Measurements from ENCODE around the gene VMA21.

The VMA21 gene, protein sequence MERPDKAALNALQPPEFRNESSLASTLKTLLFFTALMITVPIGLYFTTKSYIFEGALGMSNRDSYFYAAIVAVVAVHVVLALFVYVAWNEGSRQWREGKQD

DNA sequence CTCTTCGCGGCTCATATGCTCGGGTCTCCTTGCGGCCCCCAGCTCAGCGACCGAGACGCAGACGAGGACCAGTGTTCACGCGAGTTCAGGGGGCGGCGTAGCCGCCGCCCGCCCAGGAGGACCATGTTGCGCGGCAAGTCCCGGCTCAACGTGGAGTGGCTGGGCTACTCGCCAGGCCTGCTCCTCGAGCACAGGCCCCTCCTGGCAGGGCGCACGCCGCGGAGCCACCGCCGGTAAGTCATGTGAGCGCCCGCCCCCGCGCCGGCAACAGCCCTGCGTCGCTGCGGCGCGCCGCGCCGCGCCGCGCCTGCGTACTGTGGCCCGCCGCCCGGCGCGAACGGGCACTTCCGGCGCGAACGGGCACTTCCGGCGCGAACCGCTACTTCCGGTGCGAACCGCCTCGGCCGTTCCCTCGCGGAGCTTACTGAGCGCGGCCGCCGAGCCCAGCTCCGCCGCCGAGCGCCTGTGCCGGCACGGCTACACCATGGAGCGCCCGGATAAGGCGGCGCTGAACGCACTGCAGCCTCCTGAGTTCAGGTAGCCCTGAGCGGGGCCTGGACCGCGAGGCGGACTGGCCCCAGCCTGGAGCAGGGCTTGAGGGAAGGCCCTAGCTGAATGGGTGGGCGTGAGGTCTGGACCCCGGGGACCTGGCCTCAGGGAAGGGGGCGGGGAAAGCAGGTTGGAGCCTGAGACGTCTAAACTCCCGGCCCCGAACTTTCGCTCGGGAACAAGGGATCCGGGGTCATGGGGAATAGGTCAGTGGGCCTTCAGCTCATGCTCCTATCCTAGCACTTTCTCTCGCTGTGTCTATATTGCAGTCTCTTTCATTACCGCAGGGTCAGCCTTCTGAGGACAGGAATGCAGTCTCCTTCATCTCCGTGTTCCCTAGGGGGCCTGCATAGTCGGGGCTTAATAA is at the start of gene VMA21:
Gene VMA21 (plus strand): TSS at position 382 of the 916 bp plus-strand sequence. CDS start 103 bp downstream, at position 485.
- Histone ChIP-seq H3K79me2 (no peaks in the 10 kb centered on the region), H3K9ac (no peak within 1 kb of the TSS), H3K4me1 (no peaks in the 10 kb centered on the region), H3K4me2 (ENCODE audit: low read length) (peak within 1 kb of the TSS; percentile 79), H3K36me3 (ENCODE audit: control insufficient read depth, insufficient read depth, low read length) (no peaks in the 10 kb centered on the region), H2AFZ (peak within 1 kb of the TSS; percentile 97), H3K4me3 (ENCODE audit: low read depth, low read length) (peak within 1 kb of the TSS; percentile 76), H3K27ac (peak within 1 kb of the TSS; percentile 87), H3K27me3 (ENCODE audit: control insufficient read depth, insufficient read depth, low read length) (no peaks in the 10 kb centered on the region), H3K9me3 (ENCODE audit: control insufficient read depth, low read length) (no peaks in the 10 kb centered on the region)
- TF ChIP-seq, protein P1, sequence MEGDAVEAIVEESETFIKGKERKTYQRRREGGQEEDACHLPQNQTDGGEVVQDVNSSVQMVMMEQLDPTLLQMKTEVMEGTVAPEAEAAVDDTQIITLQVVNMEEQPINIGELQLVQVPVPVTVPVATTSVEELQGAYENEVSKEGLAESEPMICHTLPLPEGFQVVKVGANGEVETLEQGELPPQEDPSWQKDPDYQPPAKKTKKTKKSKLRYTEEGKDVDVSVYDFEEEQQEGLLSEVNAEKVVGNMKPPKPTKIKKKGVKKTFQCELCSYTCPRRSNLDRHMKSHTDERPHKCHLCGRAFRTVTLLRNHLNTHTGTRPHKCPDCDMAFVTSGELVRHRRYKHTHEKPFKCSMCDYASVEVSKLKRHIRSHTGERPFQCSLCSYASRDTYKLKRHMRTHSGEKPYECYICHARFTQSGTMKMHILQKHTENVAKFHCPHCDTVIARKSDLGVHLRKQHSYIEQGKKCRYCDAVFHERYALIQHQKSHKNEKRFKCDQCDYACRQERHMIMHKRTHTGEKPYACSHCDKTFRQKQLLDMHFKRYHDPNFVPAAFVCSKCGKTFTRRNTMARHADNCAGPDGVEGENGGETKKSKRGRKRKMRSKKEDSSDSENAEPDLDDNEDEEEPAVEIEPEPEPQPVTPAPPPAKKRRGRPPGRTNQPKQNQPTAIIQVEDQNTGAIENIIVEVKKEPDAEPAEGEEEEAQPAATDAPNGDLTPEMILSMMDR (IDR thresholded peaks at IDR 0.05) = no peak

DNA sequence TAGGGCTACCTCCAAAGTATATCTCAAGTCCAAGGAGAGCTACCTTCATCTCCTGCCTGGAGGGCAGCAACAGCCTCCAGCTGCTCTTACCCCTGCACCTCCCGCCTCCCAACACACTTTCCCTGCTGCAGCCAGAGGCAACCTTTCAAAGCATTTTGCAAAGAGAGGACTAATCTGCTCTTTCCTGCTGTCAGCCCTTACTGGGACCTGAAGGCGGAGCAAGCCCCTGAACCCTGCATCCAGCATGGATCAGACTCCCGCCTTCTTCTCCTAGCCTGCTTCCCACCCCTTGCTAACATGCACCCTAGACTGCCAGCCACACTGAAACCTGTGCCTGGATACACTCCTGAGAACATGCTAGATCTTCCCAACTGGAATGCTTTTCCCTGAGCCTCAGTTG is 37.7 kb upstream of the VMA21 start:
- Histone ChIP-seq H3K79me2 (no peaks in the 10 kb centered on the region), H2AFZ (no peak overlapping the region), H3K9me3 (ENCODE audit: control insufficient read depth, low read length) (no peaks in the 10 kb centered on the region), H3K36me3 (ENCODE audit: control insufficient read depth, insufficient read depth, low read length) (no peaks in the 10 kb centered on the region), H3K4me2 (ENCODE audit: low read length) (no peak overlapping the region), H3K9ac (no peak overlapping the region), H3K27me3 (ENCODE audit: control insufficient read depth, insufficient read depth, low read length) (no peaks in the 10 kb centered on the region), H3K4me1 (no peaks in the 10 kb centered on the region), H3K27ac (no peak overlapping the region), H3K4me3 (ENCODE audit: low read depth, low read length) (no peak overlapping the region)
- TF ChIP-seq, protein P1 (IDR thresholded peaks at IDR 0.05) = no peak

DNA sequence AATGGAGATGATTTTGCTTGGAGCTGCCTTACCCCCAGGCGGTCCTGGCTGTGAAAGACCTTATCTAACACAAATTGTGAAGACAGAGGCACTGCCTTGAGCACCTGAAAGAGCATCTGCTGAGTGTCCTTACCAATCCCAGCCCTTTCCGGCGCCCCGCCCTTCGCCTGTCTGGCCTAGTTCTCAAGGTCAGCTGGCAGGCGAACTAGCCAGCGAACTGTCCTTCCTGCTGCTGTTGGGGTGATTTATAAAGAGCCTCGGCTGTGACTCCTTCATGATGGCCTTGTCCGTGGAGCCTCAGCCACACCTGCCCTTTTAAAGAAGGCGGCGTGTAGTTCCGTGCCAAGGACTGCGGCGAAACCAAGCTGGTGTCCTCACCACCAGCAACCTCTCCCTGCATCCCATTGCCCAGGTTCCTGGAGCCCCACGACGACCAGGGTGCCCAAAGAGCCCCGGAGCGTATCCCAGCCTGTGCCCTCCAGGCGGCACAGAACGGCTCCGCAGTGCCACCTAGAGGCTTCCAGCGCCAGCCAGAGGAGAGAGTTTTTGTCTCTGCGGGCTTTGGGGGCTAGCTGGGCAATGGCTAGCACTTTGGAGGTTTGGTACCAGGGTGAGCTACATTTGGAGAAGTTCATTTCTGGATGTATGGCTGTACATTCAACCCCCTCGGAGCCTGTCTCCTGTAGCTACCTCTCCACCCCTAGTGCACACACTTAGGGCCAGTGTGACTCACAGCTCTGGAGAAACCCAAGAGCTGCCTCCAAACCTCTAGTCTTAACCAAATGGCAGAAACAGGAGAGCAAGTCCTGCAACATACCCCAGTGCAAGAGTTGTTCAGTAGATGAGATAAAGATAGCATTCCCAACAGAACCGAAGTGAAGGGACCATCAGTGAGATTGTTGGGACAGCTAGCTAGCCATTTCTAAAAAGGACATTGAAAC is 36.8 kb upstream of the VMA21 start:
- Histone ChIP-seq H3K4me3 (ENCODE audit: low read depth, low read length) (no peak overlapping the region), H3K27ac (no peak overlapping the region), H3K9me3 (ENCODE audit: control insufficient read depth, low read length) (no peaks in the 10 kb centered on the region), H3K79me2 (no peaks in the 10 kb centered on the region), H3K4me2 (ENCODE audit: low read length) (no peak overlapping the region), H3K4me1 (no peaks in the 10 kb centered on the region), H3K36me3 (ENCODE audit: control insufficient read depth, insufficient read depth, low read length) (no peaks in the 10 kb centered on the region), H3K27me3 (ENCODE audit: control insufficient read depth, insufficient read depth, low read length) (no peaks in the 10 kb centered on the region), H2AFZ (peak overlapping the region; percentile 51), H3K9ac (no peak overlapping the region)
- TF ChIP-seq, protein P1 (IDR thresholded peaks at IDR 0.05) = peak; percentile 51

DNA sequence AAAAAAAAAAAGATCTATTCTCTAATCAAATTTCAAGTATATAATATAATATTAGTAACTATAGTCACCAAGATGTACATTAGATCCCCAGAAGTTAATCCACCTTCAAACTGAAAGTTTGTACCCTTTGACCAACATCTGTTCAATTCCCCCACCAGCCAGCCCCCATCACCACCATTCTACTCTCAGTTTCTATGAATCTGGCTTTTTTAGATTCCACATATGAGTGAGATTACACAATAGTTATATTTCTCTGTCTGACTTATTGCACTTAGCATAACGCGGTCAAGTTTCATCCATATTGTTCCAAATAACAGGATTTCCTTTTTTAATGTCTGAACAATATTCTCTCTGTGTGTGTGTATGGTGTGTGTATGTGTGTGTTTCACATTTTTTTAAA is 33.7 kb upstream of the VMA21 start:
- no peak overlapping the region for H3K4me2 ChIP-seq (ENCODE audit: low read length)
- no peak overlapping the region for H3K9ac ChIP-seq
- no peaks in the 10 kb centered on the region for H3K4me1 ChIP-seq
- no peak overlapping the region for H3K27ac ChIP-seq
- no peaks in the 10 kb centered on the region for H3K36me3 ChIP-seq (ENCODE audit: control insufficient read depth, insufficient read depth, low read length)
- no peak overlapping the region for H3K4me3 ChIP-seq (ENCODE audit: low read depth, low read length)
- no peaks in the 10 kb centered on the region for H3K9me3 ChIP-seq (ENCODE audit: control insufficient read depth, low read length)
- TF ChIP-seq, protein P1 (IDR thresholded peaks at IDR 0.05) = no peak
- H3K27me3 ChIP-seq (ENCODE audit: control insufficient read depth, insufficient read depth, low read length) = no peaks in the 10 kb centered on the region
- H2AFZ ChIP-seq = no peak overlapping the region
- H3K79me2 ChIP-seq = no peaks in the 10 kb centered on the region

Data from parathyroid adenoma (tissue), 2 donors.